CD4-positive, alpha-beta T cell treated with Interleukin-6 for 4 hours (primary cell): ENCODE measurements around the gene WNT4.

Experiments
- DNase-seq: peaks from one replicate; pipeline ENCODE4 v3.0.0-alpha.2; 2020; ENCODE audit warnings: mixed read lengths

The WNT4 gene

DNA sequence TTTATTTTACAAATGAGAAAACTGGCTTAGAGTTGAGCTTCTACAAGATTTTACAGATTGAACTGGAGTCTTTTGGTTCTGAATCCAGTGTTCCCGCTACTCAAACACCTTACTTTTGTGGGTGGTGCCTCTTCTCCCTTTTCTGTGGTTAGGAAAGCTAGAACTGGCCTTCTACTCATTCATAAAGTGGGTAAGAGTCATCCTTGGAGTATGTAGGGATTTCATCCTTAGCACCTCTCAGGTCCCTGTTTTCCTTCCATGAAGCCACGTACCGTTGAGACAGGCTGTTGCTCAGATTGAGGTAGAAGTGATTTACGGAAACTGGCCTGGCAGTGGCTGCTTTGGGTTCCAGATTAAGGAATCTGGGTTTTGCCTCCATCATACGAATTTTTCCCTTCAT, 35.8 kb downstream of the WNT4 start:
- no peak for DNase-seq

DNA sequence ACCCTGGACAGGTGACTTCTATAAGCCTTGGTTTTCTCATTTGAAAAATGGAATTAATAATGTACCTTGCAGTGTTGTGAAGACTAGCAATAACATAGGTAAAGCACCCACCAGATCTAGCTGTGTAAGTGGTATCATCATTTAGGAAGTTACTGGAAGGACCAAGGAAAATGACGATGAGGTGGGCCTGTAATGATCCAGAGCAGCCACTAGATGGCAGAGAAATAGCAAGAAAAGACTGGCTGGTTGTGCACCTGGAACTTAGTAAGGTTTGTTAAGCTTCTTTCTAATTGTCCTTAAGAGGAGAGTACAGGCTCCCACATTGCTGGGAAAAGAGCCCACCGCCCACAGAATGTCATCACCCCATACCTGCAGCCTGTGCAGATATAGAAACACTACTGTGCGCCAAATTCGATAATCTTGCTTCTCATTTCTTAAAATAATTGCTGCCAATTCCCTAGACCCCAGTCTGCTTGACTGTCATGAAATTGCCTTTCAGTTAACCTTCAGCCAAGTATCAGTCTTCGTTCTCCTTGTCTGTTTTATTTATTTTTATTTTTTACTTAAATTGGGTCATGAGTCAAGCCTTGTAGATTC, 37.2 kb downstream of the WNT4 start:
- DNase-seq, result peak; percentile 45

DNA sequence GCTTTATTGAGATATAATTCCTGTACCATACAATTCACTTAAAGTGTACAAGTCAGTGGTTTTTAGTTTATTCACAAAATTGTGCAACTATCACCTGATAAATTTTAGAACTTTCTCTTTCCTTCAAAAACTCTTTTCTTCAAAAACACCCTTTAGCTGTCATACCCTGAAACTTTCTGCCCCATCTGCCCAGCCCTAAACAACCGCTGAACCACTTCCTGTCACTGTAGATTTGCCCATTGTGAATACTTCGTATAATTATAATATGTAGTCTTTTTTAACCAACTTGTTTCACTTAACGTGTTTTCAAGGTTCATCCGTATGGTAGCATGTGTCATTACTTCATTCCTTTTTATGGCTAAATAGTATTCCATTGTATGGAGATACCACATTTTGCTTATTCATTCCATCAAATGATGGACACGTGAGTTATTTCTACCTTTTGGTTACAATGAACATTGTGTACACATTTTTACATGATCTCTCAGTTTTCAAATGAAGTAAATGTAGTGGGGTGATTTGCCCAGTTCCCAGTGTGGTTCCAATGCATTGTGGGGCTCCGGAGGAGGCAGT, 37.9 kb downstream of the WNT4 start:
- DNase-seq, result peak; percentile 50

DNA sequence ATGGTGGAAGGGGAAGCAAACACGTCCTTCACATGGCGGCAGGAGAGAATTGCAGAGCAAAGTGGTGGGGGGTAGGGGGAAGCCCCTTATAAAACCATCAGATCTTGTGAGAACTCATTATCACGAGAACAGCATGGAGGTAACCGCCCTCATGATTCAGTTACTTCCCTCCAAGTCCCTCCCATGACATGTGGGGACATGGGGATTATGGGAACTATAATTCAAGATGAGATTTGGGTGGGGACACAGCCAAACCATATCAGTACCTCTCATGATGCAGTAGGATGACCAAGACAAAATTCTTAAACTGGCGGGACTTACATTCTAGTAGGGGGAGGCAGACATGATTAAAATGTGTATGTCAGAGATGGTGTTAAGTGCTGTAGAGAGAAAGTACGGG, 38.8 kb downstream of the WNT4 start:
- no peak for DNase-seq

DNA sequence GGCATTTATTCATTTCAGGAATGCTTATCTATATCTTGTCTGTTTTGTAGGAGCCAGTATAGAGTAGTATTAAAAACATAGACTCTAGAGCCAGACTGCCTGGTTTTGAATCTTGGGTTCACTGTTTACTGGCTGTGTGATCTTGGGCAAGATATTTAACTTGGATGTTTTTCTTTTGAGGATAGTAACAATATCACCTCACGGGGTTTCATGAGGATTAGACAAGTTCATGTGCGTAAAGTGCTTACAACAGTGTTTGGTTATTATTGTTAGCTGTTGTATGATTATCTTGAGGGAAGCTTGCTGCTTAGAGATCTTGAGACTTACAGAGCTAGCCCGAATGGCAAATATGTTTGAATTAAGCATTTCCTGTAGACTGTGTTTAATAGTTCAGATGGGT, 40.2 kb downstream of the WNT4 start:
- no peak for DNase-seq

DNA sequence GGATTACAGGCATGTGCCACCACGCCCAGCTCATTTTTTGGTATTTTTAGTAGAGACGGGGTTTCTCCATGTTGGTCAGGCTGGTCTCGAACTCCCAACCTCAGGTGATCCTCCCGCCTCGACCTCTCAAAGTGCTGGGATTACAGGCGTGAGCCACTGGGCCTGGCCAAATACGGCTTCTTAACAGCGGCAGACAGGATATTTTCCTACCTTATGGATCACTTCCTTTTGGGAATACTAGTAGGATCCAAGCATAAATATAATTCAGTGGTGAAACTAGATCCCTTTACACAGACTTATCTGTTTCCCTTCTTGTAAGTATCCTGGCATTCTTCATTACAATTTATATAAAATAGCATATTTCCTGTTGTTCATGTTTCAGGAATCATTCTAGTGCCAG, 40.9 kb downstream of the WNT4 start:
- DNase-seq, result no peak

DNA sequence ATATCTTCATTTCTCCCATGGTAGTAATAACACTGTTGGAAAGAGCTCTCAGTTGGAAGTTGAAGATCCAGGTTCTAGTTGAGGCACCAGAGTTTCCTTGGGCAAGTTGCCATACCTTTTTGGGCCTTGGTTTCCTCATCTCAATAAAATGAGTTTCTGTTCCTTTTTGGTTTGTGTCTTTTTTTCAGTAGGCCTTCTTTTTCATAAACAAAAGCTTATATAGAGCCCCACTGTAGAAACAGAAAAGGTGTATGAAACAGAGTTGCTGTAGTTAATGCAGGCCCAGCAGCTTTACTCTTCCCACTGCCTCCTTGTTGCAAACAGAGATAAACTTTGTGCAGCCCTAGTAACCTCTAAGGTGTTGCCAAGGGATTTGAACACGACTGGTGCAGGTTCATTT, 41.7 kb downstream of the WNT4 start:
- no peak for DNase-seq

DNA sequence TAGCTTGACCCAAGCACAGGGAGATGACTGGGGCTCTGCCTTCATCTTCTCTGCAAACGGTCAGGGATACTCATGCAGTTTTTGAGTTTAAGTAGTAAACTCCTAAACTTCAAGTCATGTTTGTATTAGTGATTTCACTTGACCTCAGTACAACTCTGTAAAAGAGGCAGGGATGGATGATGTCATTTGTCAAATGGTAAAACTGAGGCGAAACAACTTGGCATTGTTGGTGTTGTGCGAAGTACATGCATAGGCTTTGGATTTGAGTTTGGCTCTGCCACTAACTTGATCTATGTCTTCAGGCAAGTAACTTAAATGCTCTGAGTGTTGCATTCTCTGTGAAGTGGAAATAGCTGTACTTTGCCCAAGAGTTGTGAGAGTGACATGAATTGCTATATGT, 42.7 kb downstream of the WNT4 start:
- DNase-seq, result no peak

DNA sequence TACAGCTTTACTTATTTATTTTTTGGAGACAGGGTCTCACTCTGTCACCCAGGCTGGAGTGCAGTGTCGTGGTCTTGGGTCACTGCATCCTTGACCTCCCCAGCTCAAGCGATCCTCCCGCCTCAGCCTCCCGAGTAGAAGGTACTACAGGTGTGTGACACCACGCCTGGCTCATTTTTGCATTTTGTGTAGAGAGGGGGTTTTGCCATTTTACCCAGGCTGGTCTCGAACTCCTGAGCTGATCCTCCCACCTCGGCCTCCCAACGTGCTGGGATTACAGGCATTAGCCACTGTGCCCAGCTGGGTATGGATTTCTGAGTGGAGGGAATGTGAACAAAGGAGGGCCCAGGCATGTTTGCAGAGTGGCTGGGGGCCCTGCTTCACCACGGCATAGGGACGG, 44.1 kb downstream of the WNT4 start:
- no peak for DNase-seq

DNA sequence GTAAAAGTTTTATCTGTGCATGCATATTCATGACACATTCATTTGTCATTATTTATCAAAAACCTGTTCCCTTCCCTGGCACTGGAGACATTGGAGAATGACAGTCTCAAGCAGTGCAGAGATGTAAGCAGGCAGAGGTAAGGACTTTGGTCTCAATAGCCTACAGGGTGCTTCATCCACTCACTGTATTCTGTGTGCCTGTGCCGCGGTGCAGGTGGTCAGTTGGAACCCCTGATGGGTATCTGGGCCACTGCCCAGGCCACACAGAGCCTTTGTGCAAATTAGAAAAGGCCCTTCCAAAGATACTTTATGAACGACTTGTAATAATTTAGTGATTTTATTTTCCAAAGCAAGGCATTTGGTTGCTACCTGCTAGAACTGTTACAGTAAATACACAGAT, 46.4 kb downstream of the WNT4 start:
- no peak for DNase-seq

DNA sequence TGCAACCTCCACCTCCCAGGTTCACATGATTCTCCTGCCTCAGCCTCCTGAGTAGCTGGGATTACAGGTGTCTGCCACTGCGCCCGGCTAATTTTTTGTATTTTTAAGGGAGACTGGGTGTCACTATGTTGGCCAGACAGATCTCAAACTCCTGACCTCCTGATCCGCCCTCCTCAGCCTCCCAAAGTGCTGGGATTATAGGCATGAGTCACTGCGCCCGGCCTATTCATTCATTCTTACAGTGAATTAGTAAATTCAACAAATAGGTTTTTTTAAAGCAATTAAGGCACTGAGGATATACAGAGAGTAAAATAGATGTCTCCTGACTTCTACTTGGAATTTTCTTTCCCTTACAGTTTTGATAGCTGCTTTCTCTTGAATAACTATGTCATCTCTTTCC, 46.9 kb downstream of the WNT4 start:
- DNase-seq, result no peak

DNA sequence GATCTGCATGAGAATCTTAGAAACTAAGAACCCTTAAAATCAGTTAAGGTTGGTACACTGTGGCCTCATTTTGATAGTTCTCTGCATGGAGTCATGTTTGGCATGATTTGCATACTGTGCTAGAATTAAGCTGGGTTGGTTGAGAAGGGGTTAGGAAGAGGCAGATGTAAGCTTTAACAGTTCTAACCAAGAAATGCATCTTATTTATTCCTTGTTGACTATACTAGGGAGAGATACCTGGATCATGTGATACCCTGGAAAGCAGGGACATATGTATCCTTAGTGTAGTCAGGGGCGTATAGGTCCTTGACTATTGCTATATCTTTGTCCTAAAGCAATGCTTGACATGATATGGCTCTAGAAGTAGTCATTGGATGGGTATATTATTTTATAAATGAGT, 49.4 kb downstream of the WNT4 start:
- DNase-seq, result no peak

DNA sequence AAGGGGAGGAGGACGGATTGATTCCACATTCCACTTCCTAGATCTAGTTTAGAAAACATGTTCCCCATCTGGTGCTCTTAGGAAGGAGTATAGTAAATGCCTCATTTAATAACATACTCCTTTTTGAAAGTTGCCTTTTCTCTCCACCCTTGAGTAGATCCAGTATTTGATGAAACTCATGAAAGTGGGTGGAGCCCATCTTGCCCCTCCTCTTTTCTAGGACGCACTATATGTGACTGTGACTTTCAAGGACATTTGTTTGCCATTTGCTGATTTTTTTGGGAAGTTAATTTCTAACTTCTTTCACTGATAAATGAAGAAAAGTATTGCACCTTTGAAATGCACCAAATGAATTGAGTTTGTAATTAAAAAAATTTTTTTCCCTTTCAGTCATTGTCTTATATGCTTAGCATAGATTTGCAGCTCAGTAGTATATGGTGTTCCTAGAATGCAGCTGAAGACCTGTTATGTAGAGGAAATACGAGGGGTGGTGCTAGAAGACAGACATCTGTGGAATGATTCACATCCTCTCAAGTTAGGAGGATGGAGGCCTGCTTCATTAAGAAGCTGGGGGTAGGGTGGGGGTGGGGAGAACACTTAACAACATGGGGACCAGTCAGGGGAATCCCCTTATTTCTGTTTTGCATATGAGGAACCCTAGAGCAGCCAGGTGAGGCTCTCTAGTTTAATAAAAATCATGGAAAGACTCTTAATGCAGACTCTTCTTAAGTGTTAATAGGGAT, 50.7 kb downstream of the WNT4 start:
- DNase-seq, result peak; percentile 73

DNA sequence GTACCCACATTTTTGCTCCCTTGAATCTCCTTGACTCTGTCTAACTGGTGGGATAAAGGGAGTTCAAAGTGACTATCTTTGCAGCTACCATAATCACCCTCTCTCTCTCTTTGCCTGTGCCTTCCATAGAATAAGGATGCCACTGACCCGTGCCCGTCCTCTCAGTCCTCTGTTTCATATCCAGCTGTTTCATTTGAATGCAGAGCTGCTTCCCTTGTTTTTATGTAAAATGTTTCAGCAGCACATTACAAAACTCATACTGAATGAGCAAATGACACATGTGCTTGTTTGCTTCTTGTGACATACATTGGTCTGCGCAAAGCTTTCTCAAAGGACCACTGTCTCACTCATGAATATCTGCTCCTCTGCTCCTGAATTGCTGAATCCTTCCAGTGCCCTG, 52.0 kb downstream of the WNT4 start:
- no peak for DNase-seq

DNA sequence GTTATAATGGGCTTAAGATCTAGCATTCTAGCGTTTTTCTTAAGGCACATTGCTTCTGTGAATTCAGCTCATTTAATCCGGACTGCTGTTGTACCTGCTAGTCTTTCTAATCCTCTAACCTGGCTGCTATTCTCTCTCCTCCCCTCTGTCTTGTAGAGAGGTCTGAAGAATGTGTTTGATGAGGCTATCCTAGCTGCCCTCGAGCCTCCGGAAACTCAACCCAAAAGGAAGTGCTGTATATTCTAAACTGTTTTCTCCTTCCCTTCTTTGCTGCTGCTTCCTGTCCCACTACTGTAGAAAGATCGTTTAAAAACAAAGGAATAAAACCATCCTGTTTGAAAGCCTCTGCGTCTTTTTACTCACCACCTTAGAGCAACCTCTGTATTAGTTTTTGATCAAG, 53.1 kb downstream of the WNT4 start:
- DNase-seq, result peak; percentile 20

DNA sequence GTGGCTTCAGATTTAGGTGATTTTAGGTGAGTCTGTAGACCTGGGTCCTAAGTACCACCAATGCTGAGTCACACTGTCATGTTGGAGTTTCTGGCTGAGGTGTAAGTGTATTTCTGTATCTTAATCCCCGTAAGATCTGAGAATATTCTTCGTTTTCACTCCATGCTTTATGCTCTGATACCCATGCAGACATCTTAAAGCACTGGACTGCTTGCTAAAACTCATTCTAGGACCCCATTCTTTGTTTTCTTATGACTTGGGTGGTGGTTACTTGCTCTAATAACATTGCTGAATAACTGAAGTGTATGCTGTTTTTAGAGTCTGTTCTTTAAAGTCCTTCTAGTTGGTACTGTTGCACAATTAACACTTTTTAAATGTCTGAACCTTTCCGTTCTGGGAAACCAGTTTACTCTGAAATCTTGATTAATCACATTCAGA, 53.7 kb downstream of the WNT4 start:
- DNase-seq, result no peak

DNA sequence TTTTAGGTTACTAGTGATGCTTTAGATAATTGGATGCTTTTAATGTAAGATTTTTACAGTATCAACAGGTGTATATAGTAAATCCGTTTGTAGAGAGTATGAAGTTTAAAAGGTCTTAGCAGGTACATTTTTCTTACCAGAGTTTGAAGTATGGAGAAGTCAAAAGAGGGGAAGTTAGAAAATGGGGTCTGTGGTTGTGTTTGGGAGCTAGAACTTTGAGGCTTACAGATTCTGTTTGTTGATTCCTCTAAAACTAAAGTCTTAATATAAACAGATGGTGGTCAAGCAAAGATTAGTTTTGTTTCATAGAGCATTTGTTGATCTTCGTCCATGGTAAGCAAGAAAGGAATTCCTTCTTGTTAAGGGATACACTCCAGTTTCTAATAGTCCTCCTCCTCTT, 54.6 kb downstream of the WNT4 start:
- DNase-seq, result no peak

DNA sequence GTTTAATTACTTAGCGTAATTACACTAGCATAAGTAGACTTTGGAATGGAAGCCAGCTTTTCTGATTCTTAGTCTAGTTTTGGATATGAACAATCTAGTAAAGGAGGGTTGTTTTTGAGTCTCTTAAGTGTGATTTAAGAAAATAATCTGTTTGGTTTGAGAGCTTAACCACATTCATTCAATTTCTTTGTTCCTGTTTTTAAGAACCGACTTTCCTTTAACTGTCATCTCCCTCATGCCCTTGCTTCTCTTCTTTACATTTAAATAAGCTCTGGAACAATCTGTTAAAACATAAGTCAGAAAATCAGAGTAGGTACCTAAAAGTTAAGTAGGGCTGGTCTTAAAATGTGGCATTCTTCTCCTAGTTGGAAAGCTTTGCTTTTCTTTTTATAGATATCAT, 62.7 kb downstream of the WNT4 start:
- DNase-seq, result no peak

DNA sequence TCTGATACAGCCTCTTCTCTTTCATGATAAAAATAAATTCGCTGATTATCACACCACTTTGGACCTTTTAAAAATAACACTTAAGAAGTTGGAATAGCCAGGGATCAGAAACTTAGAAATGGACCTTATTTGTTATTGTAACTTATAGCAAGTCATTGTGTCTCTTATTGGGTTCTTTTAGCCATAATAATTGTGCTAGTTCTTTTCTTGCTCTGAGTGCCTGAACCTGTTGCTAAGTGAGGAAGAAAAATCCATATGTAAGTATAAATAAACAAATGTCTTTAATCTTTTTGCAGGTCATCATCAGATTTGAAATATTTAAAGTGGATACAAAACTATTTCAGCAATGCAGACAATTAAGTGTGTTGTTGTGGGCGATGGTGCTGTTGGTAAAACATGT, 64.8 kb downstream of the WNT4 start:
- no peak for DNase-seq

DNA sequence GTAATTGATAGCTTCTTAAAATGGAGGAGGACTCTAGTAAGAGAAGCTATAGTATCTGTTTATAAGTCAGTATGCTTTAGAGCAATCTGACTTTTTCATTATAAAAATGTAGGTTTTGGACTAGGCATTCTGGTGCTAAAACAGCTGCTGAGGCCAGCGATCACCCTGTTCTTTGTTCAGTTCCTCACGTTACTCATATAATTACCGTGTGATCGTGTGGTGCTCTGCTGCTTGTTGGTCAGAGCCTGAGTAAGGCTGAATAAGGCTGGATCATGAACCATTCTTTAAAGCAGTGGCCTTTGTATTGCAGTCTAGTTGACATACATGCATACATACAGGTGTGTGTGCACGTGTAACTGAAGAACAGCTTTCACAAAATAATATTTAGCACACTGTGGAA, 65.2 kb downstream of the WNT4 start:
- DNase-seq, result no peak

DNA sequence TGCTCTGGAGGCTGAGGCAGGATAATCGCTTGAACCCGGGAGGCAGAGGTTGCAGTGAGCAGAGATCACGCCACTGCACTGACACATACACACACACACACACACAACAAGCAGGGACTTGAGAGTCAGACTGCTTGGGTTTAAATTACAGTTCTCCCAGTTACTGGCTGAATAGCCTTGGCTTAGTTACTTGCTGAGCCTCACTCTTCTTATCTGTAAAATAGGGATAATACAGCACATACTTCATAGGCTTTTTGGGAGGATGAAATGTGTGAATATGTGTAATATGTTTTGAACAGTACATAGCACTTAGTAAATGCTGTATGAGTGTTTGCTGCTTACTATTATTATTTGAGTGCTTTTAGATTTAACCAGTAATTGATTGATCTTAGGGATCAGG, 66.6 kb downstream of the WNT4 start:
- DNase-seq, result no peak

DNA sequence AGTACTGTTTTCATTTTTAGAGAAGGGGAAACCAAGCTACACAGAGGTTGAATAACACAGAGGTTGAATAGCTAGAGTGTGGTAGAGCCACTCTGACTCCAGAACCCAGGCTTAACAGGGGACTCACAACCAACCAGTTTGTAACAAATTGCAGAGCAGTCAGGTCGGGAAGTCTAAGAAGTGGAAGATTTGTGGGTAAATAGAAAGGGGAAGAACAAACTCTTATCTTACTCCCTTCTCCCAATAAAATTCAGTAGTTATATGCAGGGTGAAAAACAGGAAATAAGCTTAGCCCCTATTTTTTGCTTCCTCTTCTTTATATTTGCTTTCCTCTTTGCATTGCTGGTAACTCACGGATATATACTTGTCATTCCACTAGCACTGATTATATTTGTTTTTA, 67.2 kb downstream of the WNT4 start:
- DNase-seq, result no peak

DNA sequence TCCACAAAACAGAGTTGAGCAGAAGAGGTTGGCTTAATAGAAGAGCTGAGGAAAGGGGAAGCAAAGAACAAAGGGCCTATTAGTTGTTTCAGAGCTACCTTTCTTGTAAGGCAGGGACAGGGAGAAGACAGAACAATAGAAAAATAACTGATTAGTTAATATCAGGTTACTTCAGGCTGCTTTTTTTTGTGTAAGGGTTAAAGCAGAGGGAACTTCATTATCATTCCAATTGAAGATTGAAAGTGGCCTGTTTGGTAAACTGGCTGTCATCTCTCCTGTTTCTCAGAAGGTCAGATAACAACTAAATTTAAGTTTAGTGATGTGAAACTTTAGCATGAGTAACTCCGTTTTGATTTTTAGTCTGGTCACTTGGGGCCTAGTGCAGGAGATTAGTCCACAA, 68.1 kb downstream of the WNT4 start:
- DNase-seq, result no peak

DNA sequence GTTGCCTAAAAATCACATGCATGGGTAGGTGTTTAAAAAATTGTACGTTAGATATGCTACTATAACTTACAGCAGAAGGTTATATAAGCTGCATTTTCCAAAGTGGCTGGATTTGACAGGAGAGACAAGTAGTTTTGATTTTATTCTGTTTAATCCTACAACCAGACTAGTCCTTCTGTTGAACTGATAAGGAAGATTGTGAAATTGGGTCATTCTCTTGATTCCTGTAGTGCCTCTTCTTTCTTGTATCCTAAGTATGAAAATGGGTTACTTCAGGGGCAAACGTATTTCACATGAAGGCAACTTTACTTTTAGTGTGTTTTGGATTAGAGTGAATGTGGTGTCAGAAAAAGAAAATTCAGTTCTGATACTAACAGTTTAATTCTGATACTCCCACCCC, 71.4 kb downstream of the WNT4 start:
- no peak for DNase-seq
